ENCODE data around the gene CTNNA2.

- no peak for TF ChIP-seq ZNF274 (IDR thresholded peaks at IDR 0.05; ENCODE audit: borderline replicate concordance, low read depth, low read length)
- TF ChIP-seq ARHGAP35 (IDR thresholded peaks at IDR 0.05; ENCODE audit: partially characterized antibody) = no peak
- no peak for TF ChIP-seq MYC (IDR thresholded peaks at IDR 0.05; ENCODE audit: low read depth, low read length)
- no peak for TF ChIP-seq MYC (CRISPR knock-in tag; IDR thresholded peaks at IDR 0.05; ENCODE audit: borderline replicate concordance, low read depth)
- TF ChIP-seq, protein P1, sequence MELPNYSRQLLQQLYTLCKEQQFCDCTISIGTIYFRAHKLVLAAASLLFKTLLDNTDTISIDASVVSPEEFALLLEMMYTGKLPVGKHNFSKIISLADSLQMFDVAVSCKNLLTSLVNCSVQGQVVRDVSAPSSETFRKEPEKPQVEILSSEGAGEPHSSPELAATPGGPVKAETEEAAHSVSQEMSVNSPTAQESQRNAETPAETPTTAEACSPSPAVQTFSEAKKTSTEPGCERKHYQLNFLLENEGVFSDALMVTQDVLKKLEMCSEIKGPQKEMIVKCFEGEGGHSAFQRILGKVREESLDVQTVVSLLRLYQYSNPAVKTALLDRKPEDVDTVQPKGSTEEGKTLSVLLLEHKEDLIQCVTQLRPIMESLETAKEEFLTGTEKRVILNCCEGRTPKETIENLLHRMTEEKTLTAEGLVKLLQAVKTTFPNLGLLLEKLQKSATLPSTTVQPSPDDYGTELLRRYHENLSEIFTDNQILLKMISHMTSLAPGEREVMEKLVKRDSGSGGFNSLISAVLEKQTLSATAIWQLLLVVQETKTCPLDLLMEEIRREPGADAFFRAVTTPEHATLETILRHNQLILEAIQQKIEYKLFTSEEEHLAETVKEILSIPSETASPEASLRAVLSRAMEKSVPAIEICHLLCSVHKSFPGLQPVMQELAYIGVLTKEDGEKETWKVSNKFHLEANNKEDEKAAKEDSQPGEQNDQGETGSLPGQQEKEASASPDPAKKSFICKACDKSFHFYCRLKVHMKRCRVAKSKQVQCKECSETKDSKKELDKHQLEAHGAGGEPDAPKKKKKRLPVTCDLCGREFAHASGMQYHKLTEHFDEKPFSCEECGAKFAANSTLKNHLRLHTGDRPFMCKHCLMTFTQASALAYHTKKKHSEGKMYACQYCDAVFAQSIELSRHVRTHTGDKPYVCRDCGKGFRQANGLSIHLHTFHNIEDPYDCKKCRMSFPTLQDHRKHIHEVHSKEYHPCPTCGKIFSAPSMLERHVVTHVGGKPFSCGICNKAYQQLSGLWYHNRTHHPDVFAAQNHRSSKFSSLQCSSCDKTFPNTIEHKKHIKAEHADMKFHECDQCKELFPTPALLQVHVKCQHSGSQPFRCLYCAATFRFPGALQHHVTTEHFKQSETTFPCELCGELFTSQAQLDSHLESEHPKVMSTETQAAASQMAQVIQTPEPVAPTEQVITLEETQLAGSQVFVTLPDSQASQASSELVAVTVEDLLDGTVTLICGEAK (IDR thresholded peaks at IDR 0.05) = no peak
- TF ChIP-seq, protein P1 (CRISPR knock-in tag; IDR thresholded peaks at IDR 0.05) = no peak
- TF ChIP-seq, protein P2, sequence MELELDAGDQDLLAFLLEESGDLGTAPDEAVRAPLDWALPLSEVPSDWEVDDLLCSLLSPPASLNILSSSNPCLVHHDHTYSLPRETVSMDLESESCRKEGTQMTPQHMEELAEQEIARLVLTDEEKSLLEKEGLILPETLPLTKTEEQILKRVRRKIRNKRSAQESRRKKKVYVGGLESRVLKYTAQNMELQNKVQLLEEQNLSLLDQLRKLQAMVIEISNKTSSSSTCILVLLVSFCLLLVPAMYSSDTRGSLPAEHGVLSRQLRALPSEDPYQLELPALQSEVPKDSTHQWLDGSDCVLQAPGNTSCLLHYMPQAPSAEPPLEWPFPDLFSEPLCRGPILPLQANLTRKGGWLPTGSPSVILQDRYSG (tag; conservative IDR thresholded peaks at IDR 0.05; ENCODE audit: low read depth) = no peak
- no peak for TF ChIP-seq EGR1 (conservative IDR thresholded peaks at IDR 0.05)
- TF ChIP-seq FOXA1 (IDR thresholded peaks at IDR 0.05; ENCODE audit: borderline replicate concordance) = no peak
- TF ChIP-seq EZH2 (IDR thresholded peaks at IDR 0.05; ENCODE audit: borderline replicate concordance, low read depth, low read length) = no peak
- TF ChIP-seq, protein P3, sequence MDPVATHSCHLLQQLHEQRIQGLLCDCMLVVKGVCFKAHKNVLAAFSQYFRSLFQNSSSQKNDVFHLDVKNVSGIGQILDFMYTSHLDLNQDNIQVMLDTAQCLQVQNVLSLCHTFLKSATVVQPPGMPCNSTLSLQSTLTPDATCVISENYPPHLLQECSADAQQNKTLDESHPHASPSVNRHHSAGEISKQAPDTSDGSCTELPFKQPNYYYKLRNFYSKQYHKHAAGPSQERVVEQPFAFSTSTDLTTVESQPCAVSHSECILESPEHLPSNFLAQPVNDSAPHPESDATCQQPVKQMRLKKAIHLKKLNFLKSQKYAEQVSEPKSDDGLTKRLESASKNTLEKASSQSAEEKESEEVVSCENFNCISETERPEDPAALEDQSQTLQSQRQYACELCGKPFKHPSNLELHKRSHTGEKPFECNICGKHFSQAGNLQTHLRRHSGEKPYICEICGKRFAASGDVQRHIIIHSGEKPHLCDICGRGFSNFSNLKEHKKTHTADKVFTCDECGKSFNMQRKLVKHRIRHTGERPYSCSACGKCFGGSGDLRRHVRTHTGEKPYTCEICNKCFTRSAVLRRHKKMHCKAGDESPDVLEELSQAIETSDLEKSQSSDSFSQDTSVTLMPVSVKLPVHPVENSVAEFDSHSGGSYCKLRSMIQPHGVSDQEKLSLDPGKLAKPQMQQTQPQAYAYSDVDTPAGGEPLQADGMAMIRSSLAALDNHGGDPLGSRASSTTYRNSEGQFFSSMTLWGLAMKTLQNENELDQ (CRISPR knock-in tag; IDR thresholded peaks at IDR 0.05; ENCODE audit: borderline replicate concordance) = no peak
- no peak for TF ChIP-seq ZNF408 (CRISPR knock-in tag; IDR thresholded peaks at IDR 0.05; ENCODE audit: low read depth)
- TF ChIP-seq, protein P4, sequence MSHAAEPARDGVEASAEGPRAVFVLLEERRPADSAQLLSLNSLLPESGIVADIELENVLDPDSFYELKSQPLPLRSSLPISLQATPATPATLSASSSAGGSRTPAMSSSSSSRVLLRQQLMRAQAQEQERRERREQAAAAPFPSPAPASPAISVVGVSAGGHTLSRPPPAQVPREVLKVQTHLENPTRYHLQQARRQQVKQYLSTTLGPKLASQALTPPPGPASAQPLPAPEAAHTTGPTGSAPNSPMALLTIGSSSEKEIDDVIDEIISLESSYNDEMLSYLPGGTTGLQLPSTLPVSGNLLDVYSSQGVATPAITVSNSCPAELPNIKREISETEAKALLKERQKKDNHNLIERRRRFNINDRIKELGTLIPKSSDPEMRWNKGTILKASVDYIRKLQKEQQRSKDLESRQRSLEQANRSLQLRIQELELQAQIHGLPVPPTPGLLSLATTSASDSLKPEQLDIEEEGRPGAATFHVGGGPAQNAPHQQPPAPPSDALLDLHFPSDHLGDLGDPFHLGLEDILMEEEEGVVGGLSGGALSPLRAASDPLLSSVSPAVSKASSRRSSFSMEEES (CRISPR knock-in tag; IDR thresholded peaks at IDR 0.05) = no peak
- TF ChIP-seq NFRKB (IDR thresholded peaks at IDR 0.05; ENCODE audit: low read depth) = no peak
- TF ChIP-seq ZNF253 (CRISPR knock-in tag; conservative IDR thresholded peaks at IDR 0.05) = no peak
These were observed 838.4 kb downstream of the CTNNA2 start for GRCh38 chr2:80351231-80351630.

Measured in K562 (cell line).